Endometrial microvascular endothelial cells (primary cell): ENCODE results near the gene NAPSA. TPM values are rescaled to one million over a fixed set of nuclear protein-coding genes. Genes with fewer than 3 reads are reported as not detected.

Experiments
- total RNA-seq: library from RNA; depleted of rRNA; stranded (reverse); fragments of >200 nt; gene quantifications from one replicate; pipeline ENCODE4 v1.2.3, GENCODE V29; 2015; ENCODE audit errors: inconsistent ontology term

Gene NAPSA
- total RNA-seq, 1 donor from 2014 or later: not detected

Other genes with a start within 250 kb of the NAPSA start
- gene IZUMO2, start 202.4 kb downstream of the NAPSA start, total RNA-seq: not detected
- not detected for gene MYH14, start 162.0 kb downstream of the NAPSA start, total RNA-seq
- not detected for gene KCNC3, start 36.3 kb downstream of the NAPSA start, total RNA-seq
- gene NR1H2, start 10.8 kb upstream of the NAPSA start, total RNA-seq: 76.6 TPM
- 63.2 TPM for gene POLD1, start 18.7 kb upstream of the NAPSA start, total RNA-seq
- gene SPIB, start 53.3 kb upstream of the NAPSA start, total RNA-seq: not detected
- not detected for gene MYBPC2, start 67.3 kb upstream of the NAPSA start, total RNA-seq
- gene EMC10, start 110.9 kb upstream of the NAPSA start, total RNA-seq: 125 TPM
- not detected for gene GARIN5A, start 111.2 kb upstream of the NAPSA start, total RNA-seq
- gene JOSD2, start 145.6 kb upstream of the NAPSA start, total RNA-seq: 25.9 TPM
- gene ASPDH, start 148.3 kb upstream of the NAPSA start, total RNA-seq: not detected
- gene LRRC4B, start 202.8 kb upstream of the NAPSA start, total RNA-seq: not detected